GM18520 (cell line): ENCODE data around the gene CAPN3.

Source experiments
- ATAC-seq: cut with Tn5 transposase; IDR thresholded peaks from one replicate; pipeline ENCODE4 v1.9.1; 2021; ENCODE audit not compliant: unreplicated experiment

Gene CAPN3

GRCh38 chr15:42392309-42393024 lies 33.2 kb downstream of the CAPN3 start:
- no peak for ATAC-seq

- ATAC-seq = no peak
These were observed 34.8 kb downstream of the CAPN3 start for GRCh38 chr15:42394106-42394505.

- ATAC-seq = no peak
These were observed 36.5 kb downstream of the CAPN3 start for GRCh38 chr15:42395838-42396237.

- no peak for ATAC-seq
These were observed 42.5 kb downstream of the CAPN3 start for GRCh38 chr15:42401544-42402454.

GRCh38 chr15:42402455-42403205 lies 43.3 kb downstream of the CAPN3 start:
- ATAC-seq = no peak

- ATAC-seq = no peak
These were observed 44.1 kb downstream of the CAPN3 start for GRCh38 chr15:42403389-42403788.

- ATAC-seq = no peak
These were observed 45.3 kb downstream of the CAPN3 start for GRCh38 chr15:42404461-42405235.

- no peak for ATAC-seq
These were observed 46.7 kb downstream of the CAPN3 start for GRCh38 chr15:42405863-42406482.

GRCh38 chr15:42408178-42408577 lies 48.9 kb downstream of the CAPN3 start:
- no peak for ATAC-seq

GRCh38 chr15:42409011-42409410 lies 49.7 kb downstream of the CAPN3 start:
- ATAC-seq = no peak

- no peak for ATAC-seq
These were observed 52.6 kb downstream of the CAPN3 start for GRCh38 chr15:42411884-42412283.

- ATAC-seq = no peak
These were observed 54.6 kb downstream of the CAPN3 start for GRCh38 chr15:42413920-42414319.

- no peak for ATAC-seq
These were observed 60.1 kb downstream of the CAPN3 start for GRCh38 chr15:42419369-42419768.

- no peak for ATAC-seq
These were observed 62.1 kb downstream of the CAPN3 start for GRCh38 chr15:42421376-42421775.

- no peak for ATAC-seq
These were observed 68.3 kb downstream of the CAPN3 start for GRCh38 chr15:42427429-42428223.

- no peak for ATAC-seq
These were observed 85.2 kb downstream of the CAPN3 start for GRCh38 chr15:42444415-42445063.

- no peak for ATAC-seq
These were observed 86.2 kb downstream of the CAPN3 start for GRCh38 chr15:42445551-42445950.

GRCh38 chr15:42447599-42447998 lies 88.3 kb downstream of the CAPN3 start:
- no peak for ATAC-seq

GRCh38 chr15:42448281-42448680 lies 89.0 kb downstream of the CAPN3 start:
- no peak for ATAC-seq
